Measurements from ENCODE around the gene SH2D6.
"Not testable (repeated sequence)": the region's sequence is repeated elsewhere in the genome, so short reads cannot be mapped to it uniquely, and the experiment has no call there.

The SH2D6 gene

GRCh38 chr2:85472261-85472660 is 53.7 kb downstream of the SH2D6 start:
- no peak for DNase-seq

GRCh38 chr2:85475799-85476490 is 57.4 kb downstream of the SH2D6 start:
- DNase-seq = no peak

GRCh38 chr2:85476624-85477023 is 58.1 kb downstream of the SH2D6 start:
- no peak for DNase-seq

- no peak for DNase-seq
These were observed 59.4 kb downstream of the SH2D6 start for GRCh38 chr2:85477884-85478283.

- no peak for DNase-seq
These were observed 63.6 kb downstream of the SH2D6 start for GRCh38 chr2:85481818-85482777.

- not testable (repeated sequence) for DNase-seq
These were observed 66.1 kb downstream of the SH2D6 start for GRCh38 chr2:85484615-85485014.

GRCh38 chr2:85485815-85486214 is 67.3 kb downstream of the SH2D6 start:
- no peak for DNase-seq

Data from activated CD4-positive, CD25-positive, alpha-beta regulatory T cell treated with anti-CD3 and anti-CD28 coated beads, Interleukin-2, amount 50 U/mL, for 72 hours (primary cell).